Neural cell (in vitro differentiated cells): ENCODE data around the gene MAGEA12.

Experiments
- EZH2 ChIP-seq: fragments of 200-600, 300-800 bp; shearing (Covaris generic), sonication (generic); IDR thresholded peaks from 2 replicates; pipeline ENCODE4 v1.6.1; 2014; ENCODE audit warnings: antibody characterized with exemption, low read length, borderline replicate concordance, mild to moderate bottlenecking; ENCODE audit not compliant: insufficient read depth, poor library complexity, severe bottlenecking
- POLR2AphosphoS5 ChIP-seq: IDR thresholded peaks from 2 replicates; pipeline ENCODE4 v1.6.1; 2012
- RAD21 ChIP-seq: fragments of 450-650 bp; conservative IDR thresholded peaks from 2 replicates; pipeline ENCODE4 v1.6.1; 2014; ENCODE audit warnings: antibody characterized with exemption, mild to moderate bottlenecking, moderate library complexity
- SMC3 ChIP-seq: fragments of 450-650 bp; conservative IDR thresholded peaks from 2 replicates; pipeline ENCODE4 v1.6.1; 2014; ENCODE audit warnings: antibody characterized with exemption, mild to moderate bottlenecking, moderate library complexity; ENCODE audit not compliant: poor library complexity
- TF ChIP-seq, protein P1 (sequence below): fragments of 450-650 bp; IDR thresholded peaks from 2 replicates; pipeline ENCODE4 v1.5.1; 2014; ENCODE audit warnings: antibody characterized with exemption, mild to moderate bottlenecking, moderate library complexity; ENCODE audit not compliant: poor library complexity, severe bottlenecking
- TF ChIP-seq, protein P2 (sequence below): IDR thresholded peaks from 2 replicates; pipeline ENCODE4 v1.6.1; 2012; ENCODE audit warnings: borderline replicate concordance

DNA sequence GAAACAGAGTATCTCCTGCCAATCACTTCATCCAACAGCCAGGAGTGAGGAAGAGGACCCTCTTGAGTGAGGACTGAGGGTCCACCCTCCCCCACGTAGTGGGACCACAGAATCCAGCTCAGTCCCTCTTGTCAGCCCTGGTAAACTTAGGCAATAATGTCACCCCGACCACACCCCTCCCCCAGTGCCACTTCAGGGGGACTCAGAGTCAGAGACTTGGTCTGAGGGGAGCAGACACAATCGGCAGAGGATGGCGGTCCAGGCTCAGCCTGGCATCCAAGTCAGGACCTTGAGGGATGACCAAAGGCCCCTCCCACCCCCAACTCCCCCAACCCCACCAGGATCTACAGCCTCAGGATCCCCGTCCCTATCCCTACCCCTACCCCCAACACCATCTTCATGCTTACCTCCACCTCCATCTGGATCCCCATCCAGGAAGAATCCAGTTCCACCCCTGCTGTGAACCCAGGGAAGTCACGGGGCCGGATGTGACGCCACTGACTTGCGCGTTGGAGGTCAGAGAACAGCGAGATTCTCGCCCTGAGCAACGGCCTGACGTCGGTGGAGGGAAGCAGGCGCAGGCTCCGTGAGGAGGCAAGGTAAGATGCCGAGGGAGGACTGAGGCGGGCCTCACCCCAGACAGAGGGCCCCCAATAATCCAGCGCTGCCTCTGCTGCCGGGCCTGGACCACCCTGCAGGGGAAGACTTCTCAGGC lies at the start of gene MAGEA12, which contains the start of gene CSAG1:
- TF ChIP-seq, protein P1, sequence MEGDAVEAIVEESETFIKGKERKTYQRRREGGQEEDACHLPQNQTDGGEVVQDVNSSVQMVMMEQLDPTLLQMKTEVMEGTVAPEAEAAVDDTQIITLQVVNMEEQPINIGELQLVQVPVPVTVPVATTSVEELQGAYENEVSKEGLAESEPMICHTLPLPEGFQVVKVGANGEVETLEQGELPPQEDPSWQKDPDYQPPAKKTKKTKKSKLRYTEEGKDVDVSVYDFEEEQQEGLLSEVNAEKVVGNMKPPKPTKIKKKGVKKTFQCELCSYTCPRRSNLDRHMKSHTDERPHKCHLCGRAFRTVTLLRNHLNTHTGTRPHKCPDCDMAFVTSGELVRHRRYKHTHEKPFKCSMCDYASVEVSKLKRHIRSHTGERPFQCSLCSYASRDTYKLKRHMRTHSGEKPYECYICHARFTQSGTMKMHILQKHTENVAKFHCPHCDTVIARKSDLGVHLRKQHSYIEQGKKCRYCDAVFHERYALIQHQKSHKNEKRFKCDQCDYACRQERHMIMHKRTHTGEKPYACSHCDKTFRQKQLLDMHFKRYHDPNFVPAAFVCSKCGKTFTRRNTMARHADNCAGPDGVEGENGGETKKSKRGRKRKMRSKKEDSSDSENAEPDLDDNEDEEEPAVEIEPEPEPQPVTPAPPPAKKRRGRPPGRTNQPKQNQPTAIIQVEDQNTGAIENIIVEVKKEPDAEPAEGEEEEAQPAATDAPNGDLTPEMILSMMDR: no peak
- TF ChIP-seq RAD21 (no peak), POLR2AphosphoS5 (no peak), SMC3 (no peak), EZH2 (no peak)
- TF ChIP-seq, protein P2, sequence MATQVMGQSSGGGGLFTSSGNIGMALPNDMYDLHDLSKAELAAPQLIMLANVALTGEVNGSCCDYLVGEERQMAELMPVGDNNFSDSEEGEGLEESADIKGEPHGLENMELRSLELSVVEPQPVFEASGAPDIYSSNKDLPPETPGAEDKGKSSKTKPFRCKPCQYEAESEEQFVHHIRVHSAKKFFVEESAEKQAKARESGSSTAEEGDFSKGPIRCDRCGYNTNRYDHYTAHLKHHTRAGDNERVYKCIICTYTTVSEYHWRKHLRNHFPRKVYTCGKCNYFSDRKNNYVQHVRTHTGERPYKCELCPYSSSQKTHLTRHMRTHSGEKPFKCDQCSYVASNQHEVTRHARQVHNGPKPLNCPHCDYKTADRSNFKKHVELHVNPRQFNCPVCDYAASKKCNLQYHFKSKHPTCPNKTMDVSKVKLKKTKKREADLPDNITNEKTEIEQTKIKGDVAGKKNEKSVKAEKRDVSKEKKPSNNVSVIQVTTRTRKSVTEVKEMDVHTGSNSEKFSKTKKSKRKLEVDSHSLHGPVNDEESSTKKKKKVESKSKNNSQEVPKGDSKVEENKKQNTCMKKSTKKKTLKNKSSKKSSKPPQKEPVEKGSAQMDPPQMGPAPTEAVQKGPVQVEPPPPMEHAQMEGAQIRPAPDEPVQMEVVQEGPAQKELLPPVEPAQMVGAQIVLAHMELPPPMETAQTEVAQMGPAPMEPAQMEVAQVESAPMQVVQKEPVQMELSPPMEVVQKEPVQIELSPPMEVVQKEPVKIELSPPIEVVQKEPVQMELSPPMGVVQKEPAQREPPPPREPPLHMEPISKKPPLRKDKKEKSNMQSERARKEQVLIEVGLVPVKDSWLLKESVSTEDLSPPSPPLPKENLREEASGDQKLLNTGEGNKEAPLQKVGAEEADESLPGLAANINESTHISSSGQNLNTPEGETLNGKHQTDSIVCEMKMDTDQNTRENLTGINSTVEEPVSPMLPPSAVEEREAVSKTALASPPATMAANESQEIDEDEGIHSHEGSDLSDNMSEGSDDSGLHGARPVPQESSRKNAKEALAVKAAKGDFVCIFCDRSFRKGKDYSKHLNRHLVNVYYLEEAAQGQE: no peak
